ENCODE measurements around the gene CSTPP1.

DNA sequence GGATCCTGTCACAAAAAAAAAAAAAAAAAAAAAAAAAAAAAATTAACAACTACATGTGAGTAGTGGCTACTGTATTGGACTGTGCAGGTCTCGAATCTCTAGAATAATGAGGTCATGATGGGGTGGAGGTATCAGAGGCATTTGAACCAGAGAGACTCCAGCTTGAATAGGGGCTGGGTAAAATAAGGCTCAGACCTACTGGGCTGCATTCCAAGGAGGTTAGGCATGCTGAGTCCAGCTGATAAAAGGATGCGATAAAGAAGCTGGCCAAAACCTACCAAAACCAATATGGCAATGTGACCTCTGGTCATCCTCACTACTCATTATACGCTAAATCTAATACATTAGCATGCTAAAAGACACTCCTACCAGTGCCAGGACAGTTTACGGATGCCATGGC is 255.6 kb downstream of the CSTPP1 start:
- TF ChIP-seq CTCF (IDR thresholded peaks at IDR 0.05) (no peak), POLR2A (IDR thresholded peaks at IDR 0.05; ENCODE audit: low read depth) (no peak), EP300 (IDR thresholded peaks at IDR 0.05) (no peak)

Data from esophagus muscularis mucosa (tissue), 4 donors.